HepG2 (cell line): Measurements from ENCODE around the gene PLLP. TPM values are rescaled to one million over a fixed set of nuclear protein-coding genes. Genes with fewer than 3 reads are reported as not detected.
A peak's percentile ranks its signal among the peaks of the same experiment; 100 is the strongest.

Experiments
- ARNT2 ChIP-seq: sonication (generic); formaldehyde crosslinking; IDR thresholded peaks from 2 replicates; pipeline ENCODE4 v1.8.0; 2022; ENCODE audit warnings: mild to moderate bottlenecking, low read depth, missing genetic modification reagents, moderate library complexity
- ATF7-NPFF ChIP-seq: sonication (generic); formaldehyde crosslinking; IDR thresholded peaks from 2 replicates; pipeline ENCODE4 v1.8.1; 2023; ENCODE audit warnings: mild to moderate bottlenecking, low read depth, missing genetic modification reagents, moderate library complexity
- GATAD2A ChIP-seq: IDR thresholded peaks from 2 replicates; pipeline ENCODE4 v1.6.1; 2016
- HCFC1 ChIP-seq: fragments of 150-350 bp; IDR thresholded peaks from 2 replicates; pipeline ENCODE4 v1.6.1; 2014; ENCODE audit warnings: low read depth, low read length
- MYC ChIP-seq: sonication (generic); formaldehyde crosslinking; IDR thresholded peaks from 2 replicates; pipeline ENCODE4 v1.9.0; 2021; ENCODE audit warnings: missing genetic modification reagents, borderline replicate concordance
- NCOA2 ChIP-seq: sonication (generic); formaldehyde crosslinking; IDR thresholded peaks from 2 replicates; pipeline ENCODE4 v1.8.0; 2022; ENCODE audit warnings: inconsistent platforms
- NR2F6 ChIP-seq, 2 experiments: IDR thresholded peaks; 2 replicates each; pipeline ENCODE4 v1.6.1; 2016; ENCODE audit warnings: antibody characterized with exemption in 1 of 2, mild to moderate bottlenecking in 1 of 2
- PHB2 ChIP-seq: fragments of 450-650 bp; IDR thresholded peaks from 2 replicates; pipeline ENCODE4 v1.6.1; 2018; ENCODE audit not compliant: partially characterized antibody
- PPARG ChIP-seq: conservative IDR thresholded peaks from 2 replicates; pipeline ENCODE4 v1.6.1; 2016; ENCODE audit warnings: missing biosample characterization, missing genetic modification reagents
- PTBP1 ChIP-seq: fragments of 200-400 bp; formaldehyde crosslinking; IDR thresholded peaks from 2 replicates; pipeline ENCODE4 v1.6.1; 2018; ENCODE audit warnings: low read length, low read depth; ENCODE audit not compliant: poor library complexity, severe bottlenecking
- RBM39 ChIP-seq: fragments of 200-400 bp; formaldehyde crosslinking; IDR thresholded peaks from one replicate; pipeline ENCODE4 v1.6.1; 2018; ENCODE audit warnings: antibody characterized with exemption, mild to moderate bottlenecking, low read depth, low read length; ENCODE audit not compliant: poor library complexity, severe bottlenecking
- REXO4 ChIP-seq: sonication (generic); formaldehyde crosslinking; IDR thresholded peaks from 2 replicates; pipeline ENCODE4 v1.8.0; 2022; ENCODE audit warnings: missing genetic modification reagents, mild to moderate bottlenecking, borderline replicate concordance
- SNAPC5 ChIP-seq: sonication (generic); formaldehyde crosslinking; IDR thresholded peaks from 2 replicates; pipeline ENCODE4 v1.8.1; 2023; ENCODE audit warnings: mild to moderate bottlenecking, missing genetic modification reagents, borderline replicate concordance
- SP4 ChIP-seq: sonication (generic); formaldehyde crosslinking; IDR thresholded peaks from 2 replicates; pipeline ENCODE4 v1.8.1; 2023; ENCODE audit warnings: mild to moderate bottlenecking, missing genetic modification reagents
- SP5 ChIP-seq: IDR thresholded peaks from 2 replicates; pipeline ENCODE4 v1.6.1; 2016; ENCODE audit warnings: low read depth, borderline replicate concordance
- TARDBP ChIP-seq: sonication (generic); formaldehyde crosslinking; IDR thresholded peaks from 2 replicates; pipeline ENCODE4 v1.8.0; 2022; ENCODE audit warnings: mild to moderate bottlenecking, missing genetic modification reagents
- TBP ChIP-seq: sonication (generic); formaldehyde crosslinking; IDR thresholded peaks from 2 replicates; pipeline ENCODE4 v1.5.0; 2020; ENCODE audit warnings: missing genetic modification reagents
- TEAD3 ChIP-seq: optimal IDR thresholded peaks from 2 replicates; pipeline ENCODE3; 2016; ENCODE audit warnings: borderline replicate concordance
- ZC3H13 ChIP-seq: sonication (generic); formaldehyde crosslinking; IDR thresholded peaks from 2 replicates; pipeline ENCODE4 v1.8.1; 2023; ENCODE audit warnings: mild to moderate bottlenecking, missing genetic modification reagents, moderate library complexity
- ZFYVE20 ChIP-seq: sonication (generic); formaldehyde crosslinking; IDR thresholded peaks from 2 replicates; pipeline ENCODE4 v1.8.0; 2023; ENCODE audit warnings: low read depth, mild to moderate bottlenecking, moderate library complexity, missing genetic modification reagents, borderline replicate concordance
- ZNF337 ChIP-seq: sonication (generic); formaldehyde crosslinking; IDR thresholded peaks from 2 replicates; pipeline ENCODE4 v1.5.1; 2020; ENCODE audit warnings: missing genetic modification reagents, low read depth, mild to moderate bottlenecking, borderline replicate concordance
- ZNF547 ChIP-seq: sonication (generic); formaldehyde crosslinking; IDR thresholded peaks from 2 replicates; pipeline ENCODE4 v1.5.1; 2020; ENCODE audit warnings: mild to moderate bottlenecking, missing genetic modification reagents
- ZNF598 ChIP-seq: sonication (generic); formaldehyde crosslinking; IDR thresholded peaks from 2 replicates; pipeline ENCODE4 v1.5.1; 2020; ENCODE audit warnings: mild to moderate bottlenecking, missing genetic modification reagents, borderline replicate concordance
- ZNF737 ChIP-seq: sonication (generic); formaldehyde crosslinking; IDR thresholded peaks from 2 replicates; pipeline ENCODE4 v1.5.0; 2020; ENCODE audit warnings: missing genetic modification reagents, mild to moderate bottlenecking, borderline replicate concordance
- polyA plus RNA-seq, 8 experiments: library from polyadenylated mRNA; depleted of rRNA in 3 of 8; stranded (reverse) in 7 of 8; unstranded in 1 of 8; fragments of >200 nt; fragmentation: Illumina TruSeq in 4 of 8; extraction: Trizol in 4 of 8; gene quantifications; 2 replicates each; pipeline versions ENCODE4 v1.2.1 to v1.2.3, GENCODE V29; 2011 to 2016; ENCODE audit warnings: low read depth in 4 of 8, missing spikeins in 1 of 8, mixed read lengths in 1 of 8; ENCODE audit not compliant: insufficient read depth in 1 of 8
- total RNA-seq, 5 experiments: library from RNA; depleted of rRNA; stranded (reverse); fragments of >200 nt; fragmentation: Illumina TruSeq; extraction: Trizol; gene quantifications; 2 replicates each; pipeline ENCODE4 v1.2.3, GENCODE V29; 2016; ENCODE audit warnings: low read depth in 1 of 5
- TF ChIP-seq, protein P1 (sequence below), 2 experiments: sonication (generic) in 1 of 2; formaldehyde crosslinking in 1 of 2; IDR thresholded peaks; 2 replicates each; pipeline versions ENCODE4 v1.4.0 to v1.6.1; 2018 to 2020; ENCODE audit warnings: missing genetic modification reagents in 2 of 2, borderline replicate concordance in 1 of 2, low read depth in 1 of 2, mild to moderate bottlenecking in 1 of 2, missing biosample characterization in 1 of 2
- TF ChIP-seq, protein P2 (sequence below): sonication (generic); formaldehyde crosslinking; IDR thresholded peaks from 2 replicates; pipeline ENCODE4 v1.5.0; 2020; ENCODE audit warnings: mild to moderate bottlenecking, missing genetic modification reagents
- TF ChIP-seq, protein P3 (sequence below): sonication (generic); formaldehyde crosslinking; IDR thresholded peaks from 2 replicates; pipeline ENCODE4 v1.9.0; 2022; ENCODE audit warnings: missing genetic modification reagents, mild to moderate bottlenecking, borderline replicate concordance

Gene PLLP
- total and polyA plus RNA-seq, 2 of the 13 experiments (the other 11 are each of a cell fraction or from before 2014, with no cell fraction given), result 60.6 to 127 TPM

DNA sequence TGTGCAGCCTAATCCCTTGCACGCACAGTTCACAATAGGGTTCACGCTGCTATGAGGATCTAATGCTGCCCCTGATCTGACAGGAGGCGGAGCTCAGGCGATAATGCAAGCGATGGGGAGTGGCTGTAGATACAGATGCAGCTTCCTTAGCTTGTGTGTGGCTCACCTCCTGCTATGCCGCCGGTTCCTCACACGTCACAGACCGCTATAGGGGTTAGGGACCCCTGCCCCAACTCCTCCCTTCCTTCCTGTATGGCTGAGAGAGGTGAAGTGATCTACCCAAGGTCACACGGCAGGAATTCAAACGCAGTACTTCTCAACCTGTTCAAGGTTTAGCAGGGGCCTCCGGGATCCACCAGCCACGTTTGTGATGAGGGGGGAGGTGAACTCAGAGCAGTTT lies 13.4 kb upstream of the PLLP start (continued):
- TF ChIP-seq, protein P1, sequence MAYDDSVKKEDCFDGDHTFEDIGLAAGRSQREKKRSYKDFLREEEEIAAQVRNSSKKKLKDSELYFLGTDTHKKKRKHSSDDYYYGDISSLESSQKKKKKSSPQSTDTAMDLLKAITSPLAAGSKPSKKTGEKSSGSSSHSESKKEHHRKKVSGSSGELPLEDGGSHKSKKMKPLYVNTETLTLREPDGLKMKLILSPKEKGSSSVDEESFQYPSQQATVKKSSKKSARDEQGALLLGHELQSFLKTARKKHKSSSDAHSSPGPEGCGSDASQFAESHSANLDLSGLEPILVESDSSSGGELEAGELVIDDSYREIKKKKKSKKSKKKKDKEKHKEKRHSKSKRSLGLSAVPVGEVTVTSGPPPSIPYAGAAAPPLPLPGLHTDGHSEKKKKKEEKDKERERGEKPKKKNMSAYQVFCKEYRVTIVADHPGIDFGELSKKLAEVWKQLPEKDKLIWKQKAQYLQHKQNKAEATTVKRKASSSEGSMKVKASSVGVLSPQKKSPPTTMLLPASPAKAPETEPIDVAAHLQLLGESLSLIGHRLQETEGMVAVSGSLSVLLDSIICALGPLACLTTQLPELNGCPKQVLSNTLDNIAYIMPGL (CRISPR knock-in tag; IDR thresholded peaks at IDR 0.05; ENCODE audit: borderline replicate concordance in 1 of 2, low read depth in 1 of 2), result peak in 1 of 2 experiments; percentile 19; a peak in 1 of 4 replicates
- no peak; the same call in 1 of the 2 replicates for TF ChIP-seq NCOA2 (CRISPR knock-in tag)
- TF ChIP-seq PPARG (CRISPR knock-in tag), result no peak
- TF ChIP-seq RBM39, result no peak
- TF ChIP-seq GATAD2A (CRISPR knock-in tag), result no peak
- no peak for TF ChIP-seq TBP (CRISPR knock-in tag)
- no peak for TF ChIP-seq ZFYVE20 (CRISPR knock-in tag)
- no peak for TF ChIP-seq ZNF737 (CRISPR knock-in tag)
- TF ChIP-seq PTBP1, result no peak
- TF ChIP-seq ZNF547, result no peak
- TF ChIP-seq ZNF598, result no peak
- TF ChIP-seq ATF7-NPFF (CRISPR knock-in tag), result no peak
- TF ChIP-seq NR2F6 (IDR thresholded peaks at IDR 0.05), result no peak
- TF ChIP-seq NR2F6 (CRISPR knock-in tag; IDR thresholded peaks at IDR 0.05), result no peak
- TF ChIP-seq MYC (CRISPR knock-in tag), result no peak
- TF ChIP-seq HCFC1, result no peak
- no peak for TF ChIP-seq ZNF337 (CRISPR knock-in tag)
- no peak for TF ChIP-seq TARDBP (CRISPR knock-in tag)
- peak; percentile 49 for TF ChIP-seq TEAD3
- peak; percentile 66 for TF ChIP-seq SP5 (CRISPR knock-in tag)
- TF ChIP-seq SNAPC5, result no peak
- no peak for TF ChIP-seq REXO4
- TF ChIP-seq PHB2, result no peak
- TF ChIP-seq, protein P2, sequence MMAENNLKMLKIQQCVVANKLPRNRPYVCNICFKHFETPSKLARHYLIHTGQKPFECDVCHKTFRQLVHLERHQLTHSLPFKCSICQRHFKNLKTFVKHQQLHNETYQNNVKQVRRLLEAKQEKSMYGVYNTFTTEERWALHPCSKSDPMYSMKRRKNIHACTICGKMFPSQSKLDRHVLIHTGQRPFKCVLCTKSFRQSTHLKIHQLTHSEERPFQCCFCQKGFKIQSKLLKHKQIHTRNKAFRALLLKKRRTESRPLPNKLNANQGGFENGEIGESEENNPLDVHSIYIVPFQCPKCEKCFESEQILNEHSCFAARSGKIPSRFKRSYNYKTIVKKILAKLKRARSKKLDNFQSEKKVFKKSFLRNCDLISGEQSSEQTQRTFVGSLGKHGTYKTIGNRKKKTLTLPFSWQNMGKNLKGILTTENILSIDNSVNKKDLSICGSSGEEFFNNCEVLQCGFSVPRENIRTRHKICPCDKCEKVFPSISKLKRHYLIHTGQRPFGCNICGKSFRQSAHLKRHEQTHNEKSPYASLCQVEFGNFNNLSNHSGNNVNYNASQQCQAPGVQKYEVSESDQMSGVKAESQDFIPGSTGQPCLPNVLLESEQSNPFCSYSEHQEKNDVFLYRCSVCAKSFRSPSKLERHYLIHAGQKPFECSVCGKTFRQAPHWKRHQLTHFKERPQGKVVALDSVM (CRISPR knock-in tag), result no peak
- no peak for TF ChIP-seq ZC3H13 (CRISPR knock-in tag)
- TF ChIP-seq ARNT2, result no peak
- TF ChIP-seq, protein P3, sequence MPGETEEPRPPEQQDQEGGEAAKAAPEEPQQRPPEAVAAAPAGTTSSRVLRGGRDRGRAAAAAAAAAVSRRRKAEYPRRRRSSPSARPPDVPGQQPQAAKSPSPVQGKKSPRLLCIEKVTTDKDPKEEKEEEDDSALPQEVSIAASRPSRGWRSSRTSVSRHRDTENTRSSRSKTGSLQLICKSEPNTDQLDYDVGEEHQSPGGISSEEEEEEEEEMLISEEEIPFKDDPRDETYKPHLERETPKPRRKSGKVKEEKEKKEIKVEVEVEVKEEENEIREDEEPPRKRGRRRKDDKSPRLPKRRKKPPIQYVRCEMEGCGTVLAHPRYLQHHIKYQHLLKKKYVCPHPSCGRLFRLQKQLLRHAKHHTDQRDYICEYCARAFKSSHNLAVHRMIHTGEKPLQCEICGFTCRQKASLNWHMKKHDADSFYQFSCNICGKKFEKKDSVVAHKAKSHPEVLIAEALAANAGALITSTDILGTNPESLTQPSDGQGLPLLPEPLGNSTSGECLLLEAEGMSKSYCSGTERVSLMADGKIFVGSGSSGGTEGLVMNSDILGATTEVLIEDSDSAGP (CRISPR knock-in tag), result no peak
- TF ChIP-seq SP4 (CRISPR knock-in tag), result peak; percentile 13; the same call in 1 of the 2 replicates
